CD4-positive, alpha-beta T cell treated with Interferon gamma for 1 hour (primary cell): ENCODE data around the gene PRPS2.

Experiments
- DNase-seq: peaks from one replicate; pipeline ENCODE4 v3.0.0-alpha.2; 2020

Gene PRPS2

DNA sequence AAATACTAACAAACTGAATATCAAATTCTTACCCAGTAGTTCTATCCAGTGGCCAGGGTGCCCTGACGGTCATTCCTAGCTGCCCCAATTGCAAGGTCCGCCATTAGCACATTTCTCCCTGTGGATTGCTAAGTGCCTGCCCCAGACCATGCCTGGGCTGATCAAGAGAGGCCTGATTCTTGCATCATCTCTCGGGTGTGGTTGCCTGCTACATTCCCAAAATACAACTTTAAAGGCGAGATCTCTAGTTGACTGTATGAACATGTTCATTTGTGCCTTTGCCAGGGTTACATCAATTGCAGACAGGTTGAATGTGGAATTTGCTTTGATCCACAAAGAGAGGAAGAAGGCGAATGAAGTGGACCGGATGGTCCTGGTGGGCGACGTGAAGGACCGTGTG is 28.0 kb downstream of the PRPS2 start:
- no peak for DNase-seq

DNA sequence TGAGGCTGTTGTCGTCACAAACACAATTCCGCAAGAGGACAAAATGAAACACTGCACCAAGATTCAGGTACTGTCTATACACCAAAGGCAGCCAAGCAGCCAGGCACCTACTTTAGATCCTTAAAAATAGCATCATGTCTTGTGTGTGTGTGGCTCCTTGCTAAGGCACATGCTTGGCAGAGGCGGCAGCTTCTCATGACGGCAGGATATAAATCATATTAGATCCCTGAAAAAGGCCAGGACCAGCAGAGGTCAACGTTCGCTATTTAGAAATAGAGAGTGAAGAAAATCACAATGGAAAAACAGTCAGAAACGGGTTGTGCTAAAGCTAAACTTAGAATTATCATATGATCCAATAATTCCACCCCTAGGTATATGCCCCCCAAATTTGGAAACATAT is 29.5 kb downstream of the PRPS2 start:
- DNase-seq = no peak

DNA sequence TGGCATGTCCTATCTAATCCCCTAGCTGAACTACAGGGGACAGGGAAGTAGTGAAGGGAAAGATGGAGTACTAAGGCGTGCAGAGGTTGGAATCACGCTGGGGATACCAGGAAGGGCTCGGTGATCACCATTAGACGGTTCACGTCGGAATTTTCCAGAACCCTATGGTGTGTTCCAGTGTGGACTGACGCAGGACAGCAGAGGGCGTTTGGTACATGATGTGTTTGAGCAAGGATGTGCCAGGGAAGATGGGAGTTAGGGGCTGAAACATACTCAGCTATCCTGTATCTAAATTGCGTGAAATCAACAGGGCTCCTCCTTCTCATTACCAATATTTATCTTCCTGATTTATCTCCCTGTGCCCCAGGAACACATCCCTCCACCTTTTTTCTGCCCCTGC is 33.7 kb downstream of the PRPS2 start:
- DNase-seq = no peak

DNA sequence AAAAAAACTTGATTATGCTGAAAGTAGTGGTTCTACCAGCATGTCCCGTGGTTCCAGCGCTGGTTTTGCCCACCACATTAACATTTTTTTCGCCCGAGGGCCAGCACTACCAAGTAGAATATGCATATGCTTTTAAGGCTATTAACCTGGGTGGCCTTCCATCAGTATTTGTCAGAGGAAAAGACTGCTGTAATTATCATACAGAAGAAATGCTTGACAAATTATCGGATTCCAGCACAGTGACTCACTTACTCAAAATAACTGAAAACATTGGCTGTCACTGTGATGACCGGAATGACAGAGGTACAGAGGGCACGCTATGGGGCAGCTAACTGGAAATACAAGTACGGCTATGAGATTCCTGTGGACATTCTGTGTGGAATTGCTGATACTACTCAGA is 34.6 kb downstream of the PRPS2 start:
- no peak for DNase-seq

DNA sequence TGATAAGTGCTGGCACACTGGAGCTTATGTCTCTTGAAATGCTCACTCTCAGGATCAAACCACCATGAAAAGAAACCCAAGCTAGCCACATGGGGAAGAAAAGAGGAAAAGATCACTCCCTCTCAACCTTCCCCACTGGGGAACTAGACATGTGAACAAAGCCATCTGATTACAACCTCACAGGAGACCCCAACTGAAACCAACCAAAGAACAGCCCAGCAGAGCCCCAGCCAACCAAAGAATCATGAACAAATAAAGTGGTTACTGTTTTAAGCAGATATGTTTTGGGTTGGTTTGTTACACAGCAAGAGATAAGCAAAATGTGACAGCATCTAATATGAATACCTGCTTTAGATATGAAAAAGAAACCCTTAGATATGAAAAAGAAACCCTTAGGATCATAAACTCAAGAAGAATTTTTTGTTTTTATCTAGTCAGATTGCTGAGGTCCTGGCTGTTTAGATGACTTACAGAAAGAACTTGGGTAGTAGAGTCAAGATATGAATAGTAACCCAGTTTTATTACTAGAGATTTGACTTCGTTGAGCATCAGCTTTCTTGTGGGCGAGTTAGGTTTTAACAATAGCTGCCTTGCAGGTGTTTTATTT is 52.0 kb downstream of the PRPS2 start:
- no peak for DNase-seq

DNA sequence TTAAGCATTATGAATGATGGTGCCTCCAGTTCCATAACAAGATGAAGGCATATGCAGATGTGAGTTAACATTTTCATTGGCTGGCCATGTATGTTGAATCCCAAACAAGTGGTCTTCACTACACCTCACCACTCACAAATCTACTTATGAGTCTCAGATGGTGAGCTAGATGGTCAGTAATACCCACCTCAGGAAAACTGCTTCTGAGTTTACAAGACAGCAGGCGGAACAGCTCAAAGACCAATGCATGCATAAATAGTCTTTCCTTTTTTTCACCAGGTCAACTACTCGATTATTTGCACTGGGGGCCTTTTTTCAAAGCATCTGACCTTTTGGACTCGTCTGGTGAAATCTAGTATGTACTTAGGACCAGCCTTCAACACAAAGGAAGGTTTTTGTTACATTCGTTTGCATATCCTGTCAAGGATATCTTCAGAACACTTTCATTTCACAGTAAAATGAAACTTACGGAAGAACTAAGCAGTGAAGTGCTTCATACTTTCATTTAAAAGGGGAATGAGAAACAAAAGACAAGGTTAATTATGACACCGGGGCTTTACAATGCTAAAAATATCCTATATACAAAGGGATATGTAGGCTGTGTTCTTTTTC is 52.6 kb downstream of the PRPS2 start:
- no peak for DNase-seq

DNA sequence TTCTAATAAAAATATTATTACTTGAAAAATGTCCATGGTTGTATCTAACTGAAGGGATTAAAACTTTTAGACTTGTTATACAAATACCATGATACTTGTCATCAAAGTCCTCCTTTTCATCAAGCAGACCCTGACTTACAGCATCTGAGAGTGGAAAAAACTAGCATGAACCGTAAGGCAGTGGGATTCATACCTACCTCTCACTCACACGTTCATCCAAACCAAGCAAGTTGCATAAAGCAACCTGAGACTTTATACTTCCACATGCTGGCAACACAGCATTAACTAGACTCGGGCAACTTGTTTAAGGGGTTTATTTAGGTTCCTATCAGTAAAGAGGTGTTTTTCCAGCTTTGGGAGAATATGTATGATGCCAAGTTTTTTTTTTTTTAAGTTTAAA is 53.1 kb downstream of the PRPS2 start:
- DNase-seq = no peak

DNA sequence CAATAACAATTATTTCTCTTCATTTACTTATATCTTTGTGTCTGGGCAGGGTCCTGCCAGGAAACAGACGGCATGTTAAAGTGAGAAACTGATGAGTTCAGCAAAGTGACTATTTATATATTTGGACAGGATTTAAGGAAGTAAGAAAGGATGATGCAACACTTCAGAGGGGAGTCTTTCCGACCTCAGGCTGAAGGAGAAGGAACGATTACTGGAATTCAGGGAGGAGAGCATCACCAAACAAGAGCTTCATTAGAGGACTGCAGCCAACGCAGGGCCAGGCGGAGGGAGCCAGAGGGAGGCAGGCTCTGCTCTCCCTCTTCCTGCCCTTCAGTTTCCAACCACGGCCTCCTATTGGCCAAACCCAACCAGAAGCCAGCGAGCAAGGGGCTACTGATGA is 74.1 kb downstream of the PRPS2 start:
- no peak for DNase-seq

DNA sequence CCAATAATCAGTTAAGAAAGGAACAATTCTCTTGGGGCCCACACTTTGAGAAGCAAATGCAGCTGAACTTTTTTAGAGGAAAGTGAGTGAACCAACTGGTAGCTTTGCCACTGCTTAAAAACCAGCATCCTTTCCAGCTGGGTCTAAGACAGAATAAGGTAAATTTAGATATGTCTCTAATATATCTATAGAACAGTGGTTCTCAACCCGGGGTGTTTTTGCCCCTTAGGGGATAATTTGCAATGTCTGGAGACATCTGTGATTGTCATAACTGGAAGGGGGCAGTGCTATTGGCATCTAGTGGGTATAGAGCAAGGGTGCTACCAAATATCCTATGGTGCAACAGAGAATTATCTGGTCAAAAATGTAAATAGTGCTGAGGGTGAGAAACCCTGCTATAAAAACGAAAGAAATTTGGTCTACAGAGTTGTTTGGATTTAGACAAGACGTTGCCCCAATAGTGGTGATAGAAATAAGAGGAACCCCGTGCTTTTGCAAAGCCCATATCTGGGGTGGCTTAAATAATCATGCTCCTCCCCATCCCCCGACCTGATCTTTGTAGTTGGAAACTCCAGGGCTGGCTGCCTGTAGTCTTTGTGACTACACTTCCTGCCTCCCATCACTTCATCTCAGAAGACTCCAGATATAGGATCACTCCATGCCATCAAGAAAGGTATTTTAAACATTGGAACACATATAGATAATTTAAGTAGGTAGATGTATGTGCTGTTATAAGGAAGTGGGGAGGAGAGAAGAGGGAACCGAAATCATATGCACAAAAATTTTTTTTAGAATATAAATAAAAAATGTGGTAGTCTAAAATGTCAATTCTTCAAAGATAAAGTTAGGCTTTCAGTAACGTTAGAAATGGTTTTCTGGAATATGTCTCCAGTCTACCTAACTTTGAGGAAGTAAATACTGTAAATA is 75.5 kb downstream of the PRPS2 start, which contains the start of gene TLR7:
Gene TLR7 (plus strand): TSS at position 622 of the 927 bp plus-strand sequence. CDS start 507 bp downstream, outside the sequence.
- peak; percentile 12 for DNase-seq

DNA sequence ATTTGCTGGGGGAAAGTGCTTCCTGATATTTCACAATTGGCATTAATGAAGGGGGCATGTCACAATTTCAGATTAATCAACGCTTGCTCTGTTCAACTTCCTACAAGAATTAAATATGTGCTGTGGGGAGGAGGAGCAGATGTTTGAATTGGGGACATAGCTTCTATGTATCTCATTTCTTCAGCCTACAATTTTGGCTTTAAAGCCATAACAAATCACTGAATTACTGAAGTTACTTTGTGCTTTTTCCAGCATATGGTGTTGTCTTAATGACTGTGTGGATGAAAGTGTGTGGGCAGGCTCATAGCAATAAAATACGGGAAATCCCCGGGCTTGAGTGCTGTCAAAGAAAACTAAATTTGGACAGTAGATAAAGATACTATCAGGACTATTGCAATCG is 76.5 kb downstream of the PRPS2 start:
- DNase-seq = no peak

DNA sequence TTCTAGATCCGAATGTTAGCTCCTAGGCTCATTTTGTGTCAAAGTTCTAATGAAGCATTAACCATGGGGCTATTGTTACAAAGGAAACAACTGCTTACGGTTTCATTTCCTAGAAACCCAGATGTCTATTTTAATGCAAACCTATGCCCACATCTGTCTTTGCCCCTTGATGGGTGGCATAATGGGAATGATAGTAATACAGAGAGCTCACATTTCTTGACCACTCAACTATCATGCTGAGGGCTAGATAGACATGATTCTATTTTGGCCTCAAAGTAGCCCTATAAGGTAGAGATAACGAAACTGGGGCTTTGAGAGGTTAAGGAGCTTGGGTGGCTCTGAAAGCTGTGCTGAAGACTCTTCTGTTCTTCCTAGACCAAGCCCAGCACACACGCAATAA is 77.5 kb downstream of the PRPS2 start:
- DNase-seq = no peak

DNA sequence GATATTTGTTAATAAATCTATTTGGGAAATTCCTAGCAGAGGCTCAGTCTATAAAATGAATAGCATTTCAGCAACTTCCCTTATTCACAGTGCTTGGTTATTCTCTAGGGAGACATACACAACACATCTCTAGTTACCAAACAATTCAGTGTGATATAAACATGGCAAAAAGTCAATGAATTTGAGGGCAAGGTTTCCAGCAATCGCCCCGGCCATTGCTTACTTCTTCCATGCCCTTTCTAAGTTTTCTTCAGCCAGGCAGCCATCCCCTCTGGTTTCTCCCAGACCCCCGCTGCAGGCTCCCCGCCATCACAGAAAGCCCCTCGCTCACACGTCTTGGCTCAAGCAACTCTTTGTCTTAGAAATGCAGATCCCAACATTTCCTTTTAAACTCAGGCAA is 80.0 kb downstream of the PRPS2 start:
- DNase-seq = no peak

DNA sequence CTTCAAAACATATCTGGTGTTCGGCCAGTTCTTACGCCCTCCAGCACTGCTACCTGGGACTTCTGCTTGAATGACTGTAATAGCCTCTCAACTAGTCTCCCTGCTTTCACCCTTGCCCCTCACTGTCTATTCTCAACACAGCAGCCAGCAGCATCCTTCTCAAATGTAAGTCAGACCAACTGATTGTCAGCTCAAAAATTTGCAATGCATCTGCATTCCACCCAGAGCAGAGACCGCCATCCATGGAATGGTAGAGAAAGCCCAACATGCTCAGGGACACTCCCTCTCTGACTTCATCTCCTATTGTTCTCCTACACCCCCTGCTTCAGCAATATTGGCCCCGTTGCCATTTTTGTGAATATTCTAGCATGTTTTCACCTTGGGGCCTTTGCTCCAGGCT is 81.5 kb downstream of the PRPS2 start:
- DNase-seq = no peak
